CD4-positive, CD25-positive, alpha-beta regulatory T cell (primary cell): ENCODE measurements around the gene ENO1. TPM values are rescaled to one million over a fixed set of nuclear protein-coding genes. Genes with fewer than 3 reads are reported as not detected.
"Not testable (repeated sequence)": the region's sequence is repeated elsewhere in the genome, so short reads cannot be mapped to it uniquely, and the experiment has no call there.

Experiments used
- ATAC-seq, 2 donors: fragments of 150-1000 bp; cut with Tn5 transposase; one replicate each; pipeline ENCODE4 v1.10.0; 2021; ENCODE audit warnings: low read depth in 2 of 2, moderate number of reproducible peaks in 2 of 2, moderate library complexity in 1 of 2
- DNase-seq, 3 donors: peaks; one replicate each; pipeline versions ENCODE4 v3.0.0 to v3.0.0-alpha.2; 2012 to 2022; ENCODE audit warnings: mixed read lengths in 1 of 3
- H3K27ac ChIP-seq: one replicate; pipeline ENCODE4 v1.7.0; 2013; ENCODE audit warnings: mild to moderate bottlenecking, low read length; ENCODE audit not compliant: insufficient read depth, poor library complexity, severe bottlenecking
- H3K27me3 ChIP-seq: one replicate; pipeline ENCODE4 v1.7.0; 2013; ENCODE audit warnings: low read length; ENCODE audit not compliant: control insufficient read depth, insufficient read depth
- H3K36me3 ChIP-seq: one replicate; pipeline ENCODE4 v1.7.0; 2013; ENCODE audit warnings: mild to moderate bottlenecking, low read length, moderate library complexity; ENCODE audit not compliant: control insufficient read depth, insufficient read depth
- H3K4me1 ChIP-seq: 2 replicates; pipeline ENCODE4 v1.7.0; 2013; ENCODE audit warnings: mild to moderate bottlenecking, low read length; ENCODE audit not compliant: insufficient read depth, control insufficient read depth, poor library complexity, severe bottlenecking
- H3K4me3 ChIP-seq: one replicate; pipeline ENCODE4 v1.7.0; 2013; ENCODE audit warnings: low read depth, mild to moderate bottlenecking, low read length, moderate library complexity
- H3K9me3 ChIP-seq, 2 experiments: 1 replicate in 1 of 2; 2 replicates in 1 of 2; pipeline ENCODE4 v1.7.0; 2013; ENCODE audit warnings: low read length in 2 of 2, mild to moderate bottlenecking in 1 of 2, moderate library complexity in 1 of 2; ENCODE audit not compliant: control insufficient read depth in 2 of 2
- H3K27ac Mint-ChIP-seq, 3 donors: one replicate each; pipeline ENCODE4 v1.8.0; 2020 to 2022; ENCODE audit warnings: mild to moderate bottlenecking in 3 of 3, mixed read lengths in 3 of 3, moderate library complexity in 2 of 3
- H3K27me3 Mint-ChIP-seq: one replicate; pipeline ENCODE4 v1.8.0; 2022; ENCODE audit warnings: mild to moderate bottlenecking, mixed read lengths
- H3K36me3 Mint-ChIP-seq: one replicate; pipeline ENCODE4 v1.8.0; 2020; ENCODE audit warnings: mixed read lengths
- H3K4me1 Mint-ChIP-seq, 4 donors: one replicate each; pipeline ENCODE4 v1.8.0; 2020 to 2022; ENCODE audit warnings: mixed read lengths in 4 of 4, mild to moderate bottlenecking in 1 of 4
- H3K4me3 Mint-ChIP-seq, 4 donors: one replicate each; pipeline ENCODE4 v1.8.0; 2020 to 2022; ENCODE audit warnings: mild to moderate bottlenecking in 4 of 4, mixed read lengths in 4 of 4, moderate library complexity in 3 of 4
- H3K9me3 Mint-ChIP-seq, 7 donors: one replicate each; pipeline ENCODE4 v1.8.0; 2020 to 2022; ENCODE audit warnings: mixed read lengths in 7 of 7, mild to moderate bottlenecking in 3 of 7, moderate library complexity in 2 of 7
- polyA plus RNA-seq, 4 donors: library from polyadenylated mRNA; unstranded; fragments of 300-500 nt; fragmentation: Illumina TruSeq; gene quantifications; one replicate each; pipeline ENCODE4 v1.2.3, GENCODE V29; 2021
- total RNA-seq: library from RNA; stranded (reverse); gene quantifications from one replicate; pipeline ENCODE4 v1.2.3, GENCODE V29; 2022

ENO1 gene
- total and polyA plus RNA-seq, 5 donors from 2014 or later: 353 to 1,094 (median 1,046) TPM

DNA sequence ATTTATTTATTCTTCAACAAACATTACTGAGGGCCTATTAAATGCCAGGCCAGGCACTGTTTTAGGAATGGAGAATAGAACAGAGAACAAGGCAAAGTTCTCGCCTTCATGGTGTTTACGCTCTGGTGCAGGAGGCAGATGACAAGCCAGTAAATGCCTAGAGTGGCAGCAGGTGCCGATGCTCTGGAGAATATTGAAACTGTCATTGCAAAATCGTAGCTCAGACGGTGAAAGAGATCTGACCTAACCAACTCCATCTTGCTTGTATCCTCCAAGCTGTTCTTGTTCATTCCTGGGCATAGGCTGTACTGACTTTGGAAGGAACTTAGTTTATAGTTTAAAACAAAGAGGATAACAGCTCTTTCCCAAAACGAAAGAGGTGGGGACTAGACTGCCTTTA, 13.5 kb upstream of the ENO1 start:
- Histone ChIP-seq H3K9me3 (no peaks in the 10 kb centered on the region), H3K4me3 (no peak overlapping the region), H3K4me1 (no peaks in the 10 kb centered on the region), H3K27me3 (no peaks in the 10 kb centered on the region), H3K27ac (no peak overlapping the region), H3K36me3 (no peaks in the 10 kb centered on the region)
- no peaks in the 10 kb centered on the region for H3K4me1 Mint-ChIP-seq
- H3K36me3 Mint-ChIP-seq: no peaks in the 10 kb centered on the region
- DNase-seq: no peak
- no peaks in the 10 kb centered on the region for H3K9me3 Mint-ChIP-seq
- no peak for ATAC-seq
- no peak overlapping the region for H3K4me3 Mint-ChIP-seq
- no peak overlapping the region for H3K27ac Mint-ChIP-seq
- H3K27me3 Mint-ChIP-seq: no peaks in the 10 kb centered on the region

DNA sequence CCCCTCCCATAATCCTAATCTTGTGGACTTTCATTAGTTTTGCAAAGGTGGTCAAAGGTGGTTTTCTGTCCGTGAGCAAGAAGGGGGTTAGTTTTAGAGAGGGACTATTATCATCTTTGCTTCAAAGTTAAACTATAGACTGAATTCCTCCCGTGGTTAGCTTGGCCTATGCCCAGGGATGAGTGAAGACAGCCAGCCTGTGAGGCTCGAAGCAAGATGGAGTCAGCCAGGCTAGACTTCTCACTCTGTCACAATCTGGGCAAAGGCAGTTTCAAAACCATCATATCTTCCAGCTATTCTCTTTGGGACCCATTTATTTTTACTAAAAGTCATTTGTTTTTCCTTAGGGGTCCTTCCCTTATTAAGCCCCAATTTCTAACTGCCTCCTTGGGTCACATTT, 12.9 kb upstream of the ENO1 start:
- no peaks in the 10 kb centered on the region for H3K4me1 ChIP-seq
- no peaks in the 10 kb centered on the region for H3K27me3 Mint-ChIP-seq
- H3K4me1 Mint-ChIP-seq: no peaks in the 10 kb centered on the region
- H3K27ac ChIP-seq: no peak overlapping the region
- H3K36me3 Mint-ChIP-seq: no peaks in the 10 kb centered on the region
- no peaks in the 10 kb centered on the region for H3K9me3 ChIP-seq
- no peak for DNase-seq
- no peaks in the 10 kb centered on the region for H3K36me3 ChIP-seq
- H3K9me3 Mint-ChIP-seq: no peaks in the 10 kb centered on the region
- no peak overlapping the region for H3K27ac Mint-ChIP-seq
- H3K27me3 ChIP-seq: no peaks in the 10 kb centered on the region
- ATAC-seq: no peak
- H3K4me3 ChIP-seq: no peak overlapping the region
- no peak overlapping the region for H3K4me3 Mint-ChIP-seq

DNA sequence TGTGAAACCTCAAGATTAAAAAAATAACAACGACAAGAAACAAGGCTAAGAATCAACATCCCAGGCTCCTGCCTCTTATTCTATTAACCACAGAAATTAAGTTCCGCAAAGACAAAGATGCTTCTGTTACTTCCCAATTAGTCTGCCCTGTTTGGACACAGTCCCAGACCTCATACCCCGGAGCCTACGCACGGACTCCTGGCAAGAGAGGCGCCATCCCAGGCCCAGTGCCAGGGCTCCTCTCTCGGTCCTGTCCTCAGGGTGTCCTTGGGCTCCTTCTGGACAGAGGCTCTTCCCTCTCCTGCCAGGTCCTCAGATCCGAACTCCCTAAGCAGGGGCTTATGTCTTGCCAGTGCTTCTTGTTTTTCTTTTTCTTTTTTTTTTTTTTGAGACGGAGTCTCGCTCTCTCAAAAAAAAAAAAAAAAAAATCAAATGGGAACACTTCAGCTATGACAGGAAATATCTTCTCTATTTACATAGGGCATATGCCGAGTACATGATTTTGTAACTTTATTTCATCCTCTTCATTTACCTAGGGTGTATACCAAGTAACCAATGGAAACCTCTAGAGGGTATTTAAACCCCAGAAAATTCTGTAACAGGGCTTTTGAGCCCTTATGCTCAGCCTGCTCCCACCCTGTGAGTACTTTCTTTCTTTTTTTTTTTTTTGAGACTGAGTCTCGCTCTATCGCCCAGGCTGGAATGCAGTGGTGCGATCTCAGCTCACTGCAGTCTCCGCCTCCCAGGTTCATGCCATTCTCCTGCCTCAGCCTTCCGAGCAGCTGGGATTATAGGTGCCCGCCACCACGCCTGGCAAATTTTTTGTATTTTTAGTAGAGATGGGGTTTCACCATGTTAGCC, 11.7 kb upstream of the ENO1 start:
- ATAC-seq (no peak), DNase-seq (no peak)
- Histone ChIP-seq H3K4me1 (no peaks in the 10 kb centered on the region), H3K36me3 (no peaks in the 10 kb centered on the region), H3K9me3 (no peaks in the 10 kb centered on the region), H3K27ac (no peak overlapping the region), H3K27me3 (no peaks in the 10 kb centered on the region), H3K4me3 (no peak overlapping the region)
- Mint-ChIP-seq H3K4me3 (no peak overlapping the region), H3K27ac (no peak overlapping the region), H3K36me3 (no peaks in the 10 kb centered on the region), H3K27me3 (no peaks in the 10 kb centered on the region), H3K4me1 (no peaks in the 10 kb centered on the region), H3K9me3 (no peaks in the 10 kb centered on the region)

DNA sequence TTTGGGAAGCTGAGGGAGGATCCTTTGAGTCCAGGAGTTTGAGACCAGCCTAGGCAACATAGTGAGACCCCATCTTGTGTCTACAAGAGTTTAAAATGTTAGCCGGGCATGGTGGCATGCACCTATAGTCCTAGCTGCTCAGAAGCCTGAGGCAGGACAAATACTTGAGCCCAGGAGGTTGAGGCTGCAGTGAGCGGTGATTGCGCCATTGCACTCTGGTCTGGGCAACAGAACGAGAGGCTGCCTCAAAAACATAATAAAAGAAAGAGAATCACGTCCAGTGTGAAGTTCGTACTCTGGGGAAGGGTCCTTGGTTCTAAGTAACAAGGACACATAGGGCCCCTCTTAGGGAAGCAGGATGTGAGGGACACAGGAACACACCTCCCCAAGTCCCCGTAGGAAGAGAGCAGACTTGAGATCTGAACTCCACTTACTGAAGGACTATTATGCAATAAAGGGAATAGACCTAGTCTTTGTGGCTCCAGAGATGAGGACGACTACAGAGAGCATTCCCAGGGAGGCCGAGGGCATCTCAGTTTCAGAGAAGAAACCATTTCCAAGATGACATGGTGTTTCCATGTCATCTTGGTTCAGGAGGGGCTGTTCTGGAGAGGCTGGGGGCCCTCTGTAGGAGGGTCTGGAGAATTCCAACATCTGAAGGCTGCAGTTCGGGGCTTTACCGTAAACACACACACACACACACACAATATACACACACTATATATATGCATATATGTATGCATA, 10.8 kb upstream of the ENO1 start:
- no peaks in the 10 kb centered on the region for H3K27me3 Mint-ChIP-seq
- H3K9me3 ChIP-seq: no peaks in the 10 kb centered on the region
- H3K4me3 Mint-ChIP-seq: no peak overlapping the region
- DNase-seq: no peak
- H3K36me3 Mint-ChIP-seq: no peaks in the 10 kb centered on the region
- H3K36me3 ChIP-seq: no peaks in the 10 kb centered on the region
- ATAC-seq: no peak
- no peaks in the 10 kb centered on the region for H3K4me1 ChIP-seq
- H3K27ac Mint-ChIP-seq: no peak overlapping the region
- no peaks in the 10 kb centered on the region for H3K9me3 Mint-ChIP-seq
- no peak overlapping the region for H3K27ac ChIP-seq
- no peaks in the 10 kb centered on the region for H3K4me1 Mint-ChIP-seq
- no peaks in the 10 kb centered on the region for H3K27me3 ChIP-seq
- no peak overlapping the region for H3K4me3 ChIP-seq

DNA sequence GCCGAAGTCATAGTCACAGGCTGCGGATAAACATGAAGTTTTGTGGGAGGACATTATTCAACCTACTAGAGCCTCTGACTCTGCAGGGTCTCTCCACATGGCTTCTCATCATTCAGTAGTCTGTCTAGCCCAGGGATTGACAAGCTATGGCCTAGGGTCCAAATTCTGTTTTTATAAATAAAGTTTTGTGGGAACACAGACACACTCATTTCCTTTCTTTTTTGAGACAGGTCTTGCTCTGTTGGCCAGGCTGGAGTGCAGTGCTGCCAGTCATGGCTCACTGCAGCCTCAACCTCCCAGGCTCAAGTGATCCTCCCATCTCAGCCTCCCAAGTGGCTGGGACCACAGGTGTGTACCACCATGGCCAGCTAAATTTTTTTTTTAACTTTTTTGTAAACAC, 8.1 kb upstream of the ENO1 start:
- ATAC-seq (no peak), DNase-seq (no peak)
- Histone ChIP-seq H3K4me1 (no peaks in the 10 kb centered on the region), H3K9me3 (no peaks in the 10 kb centered on the region), H3K27ac (no peak overlapping the region), H3K4me3 (no peak overlapping the region), H3K36me3 (no peaks in the 10 kb centered on the region), H3K27me3 (no peaks in the 10 kb centered on the region)
- Mint-ChIP-seq H3K27me3 (no peaks in the 10 kb centered on the region), H3K4me3 (no peak overlapping the region), H3K9me3 (no peaks in the 10 kb centered on the region), H3K27ac (peak overlapping the region in 1 of 3 donors; percentile 26), H3K4me1 (no peaks in the 10 kb centered on the region), H3K36me3 (no peaks in the 10 kb centered on the region)

DNA sequence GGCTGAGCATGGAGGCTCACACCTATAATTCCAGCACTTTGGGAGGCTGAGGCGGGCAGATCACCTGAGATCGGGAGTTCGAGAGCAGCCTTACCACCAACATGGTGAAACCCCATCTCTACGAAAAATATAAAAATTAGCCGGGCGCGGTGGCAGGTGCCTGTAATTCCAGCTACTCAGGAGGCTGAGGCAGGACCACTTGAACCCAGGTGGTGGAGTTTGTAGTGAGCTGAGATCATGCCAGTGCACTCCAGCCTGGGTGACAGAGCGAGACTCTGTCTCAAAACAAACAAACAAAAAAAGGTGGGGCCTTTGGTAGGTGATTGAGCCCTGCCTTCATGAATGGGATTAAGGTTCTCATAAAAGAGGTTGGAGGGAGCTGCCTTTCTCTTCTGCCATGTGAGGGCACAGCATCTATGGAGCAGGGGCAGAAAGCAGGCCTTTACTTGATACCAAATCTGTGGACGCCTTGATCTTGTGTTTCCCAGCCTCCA, 7.6 kb upstream of the ENO1 start:
- not testable (repeated sequence) for H3K36me3 ChIP-seq, DNase-seq, H3K9me3 Mint-ChIP-seq

DNA sequence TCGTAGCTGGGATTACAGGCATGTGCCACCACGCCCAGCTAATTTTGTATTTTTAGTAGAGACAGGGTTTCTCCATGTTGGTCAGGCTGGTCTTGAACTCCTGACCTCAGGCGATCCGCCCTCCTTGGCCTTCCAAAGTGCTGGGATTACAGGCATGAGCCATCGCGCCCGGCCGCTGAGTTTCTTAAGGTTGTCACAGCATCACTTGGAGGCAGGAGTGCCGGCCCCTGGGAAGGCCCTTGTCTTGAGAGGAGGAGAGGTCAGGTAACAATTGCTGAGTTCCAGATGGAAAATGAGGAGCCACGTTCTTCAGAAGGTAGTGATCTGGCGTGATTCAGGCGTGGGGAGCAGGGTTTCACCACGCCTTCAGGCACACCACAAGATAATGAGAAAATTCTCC, 5.6 kb upstream of the ENO1 start:
- not testable (repeated sequence) for H3K9me3 Mint-ChIP-seq, H3K36me3 Mint-ChIP-seq, H3K36me3 ChIP-seq, H3K27me3 Mint-ChIP-seq, H3K27ac ChIP-seq, ATAC-seq, DNase-seq, H3K4me3 ChIP-seq, H3K9me3 ChIP-seq, H3K27me3 ChIP-seq, H3K4me1 ChIP-seq, H3K27ac Mint-ChIP-seq
- Mint-ChIP-seq H3K4me3 (peak overlapping the region in 1 of 4 donors; percentile 15), H3K4me1 (peaks cover 6 to 15% (median 10%) of the 10 kb centered on the region in 4 donors)

More for the DNA sequence above, 7.6 kb upstream of the ENO1 start:
- H3K27ac ChIP-seq, H3K27me3 ChIP-seq, ATAC-seq, H3K36me3 Mint-ChIP-seq, H3K27me3 Mint-ChIP-seq, H3K4me1 Mint-ChIP-seq, H3K27ac Mint-ChIP-seq, H3K9me3 ChIP-seq, H3K4me1 ChIP-seq, H3K4me3 ChIP-seq: not testable (repeated sequence)
- peak overlapping the region in 1 of 4 donors; percentile 29 for H3K4me3 Mint-ChIP-seq
